ENCODE measurements around the gene AGR2. TPM values are rescaled to one million over a fixed set of nuclear protein-coding genes. Genes with fewer than 3 reads are reported as not detected.

AGR2 gene
- total and polyA plus RNA-seq, 2 of the 4 experiments (the other 2 are of a cell fraction), result not detected

GRCh38 chr7:16778476-16778875, 26.3 kb downstream of the AGR2 start:
- no peaks in the 10 kb centered on the region for H3K27me3 ChIP-seq (ENCODE audit: control insufficient read depth, insufficient read depth, low read length)
- no peak overlapping the region for H3K18ac ChIP-seq (ENCODE audit: low read depth, low read length)
- no peak overlapping the region for H3K56ac ChIP-seq (ENCODE audit: extremely low read depth, insufficient read depth, low read length)
- POLR2A ChIA-PET (ENCODE audit: unreplicated experiment), result no interaction called here
- H4K8ac ChIP-seq (ENCODE audit: low read depth in 2 of 2, low read length in 2 of 2), result no peak overlapping the region
- H3K14ac ChIP-seq (replicated peaks; ENCODE audit: low read depth, low read length), result no peak overlapping the region
- no peak overlapping the region for H3K4me2 ChIP-seq (ENCODE audit: low read depth, low read length)
- no peak overlapping the region for H2AK5ac ChIP-seq (ENCODE audit: low read depth, low read length)
- H4K5ac ChIP-seq (ENCODE audit: low read depth, low read length), result no peak overlapping the region
- H3K36me3 ChIP-seq (ENCODE audit: control insufficient read depth, insufficient read depth, low read length), result no peaks in the 10 kb centered on the region
- no peaks in the 10 kb centered on the region for H3K9me1 ChIP-seq (ENCODE audit: insufficient read depth, low read length)
- no peak overlapping the region for H2AK9ac ChIP-seq (replicated peaks; ENCODE audit: low read depth, low read length, poor library complexity)
- H2AFZ ChIP-seq (replicated peaks; ENCODE audit: low read length, poor library complexity), result no peak overlapping the region
- H3K79me1 ChIP-seq (ENCODE audit: low read depth in 1 of 2, low read length in 2 of 2), result no peaks in the 10 kb centered on the region
- ATAC-seq (ENCODE audit: low read depth), result no peak
- H2BK5ac ChIP-seq (ENCODE audit: low read depth, low read length, poor library complexity, severe bottlenecking), result no peak overlapping the region
- no peak overlapping the region for H2BK15ac ChIP-seq (ENCODE audit: low read depth, low read length)
- H4K20me1 ChIP-seq (ENCODE audit: insufficient read depth, low read length), result no peaks in the 10 kb centered on the region
- WGBS, 2 experiments (ENCODE audit: extremely low coverage in 2 of 2, insufficient read length in 1 of 2), result no CpG with 5 or more reads among the region's 3 CpGs
- CTCF ChIA-PET, result no interaction called here
- H3K9me3 ChIP-seq (ENCODE audit: control insufficient read depth, insufficient read depth, low read length), result no peaks in the 10 kb centered on the region
- H4K91ac ChIP-seq (ENCODE audit: insufficient read depth, low read depth, low read length), result no peak overlapping the region
- H3K4me1 ChIP-seq (ENCODE audit: control insufficient read depth, insufficient read depth, low read length), result no peaks in the 10 kb centered on the region
- no peak overlapping the region for H2BK20ac ChIP-seq (ENCODE audit: low read depth, low read length)
- TF ChIP-seq FOS (IDR thresholded peaks at IDR 0.05; ENCODE audit: low read depth, low read length) (no peak), NFE2L2 (IDR thresholded peaks at IDR 0.05; ENCODE audit: low read depth, low read length) (no peak)
- H3K4ac ChIP-seq (ENCODE audit: low read depth, low read length), result no peak overlapping the region
- no peak overlapping the region for H3K23ac ChIP-seq (ENCODE audit: low read depth, low read length)
- intact Hi-C loops (cut with micrococcal nuclease), result no loop called here
- H3K27ac ChIP-seq (ENCODE audit: insufficient read depth, low read length), result no peak overlapping the region
- no peak overlapping the region for H3K4me3 ChIP-seq (ENCODE audit: insufficient read depth, low read depth, low read length)
- no TSS peak for BruUV-seq (replicated peaks)
- dilution Hi-C loops (cut with HindIII; ENCODE audit: low sequenced_read_pairs, unreplicated experiment), result no loop called here
- no peak overlapping the region for H3K9ac ChIP-seq (ENCODE audit: low read depth, low read length)
- H2BK120ac ChIP-seq (ENCODE audit: low read depth, low read length), result no peak overlapping the region
- in situ Hi-C loops (cut with MboI; ENCODE audit: low sequenced_read_pairs), result no loop called here
- no peak for DNase-seq
